Activated CD8-positive, alpha-beta memory T cell treated with anti-CD3 and anti-CD28 coated beads, Interleukin-2, amount 50 U/mL, for 1 hour (primary cell): ENCODE data around the gene MROH9.

Experiments used
- DNase-seq: peaks from one replicate; pipeline ENCODE4 v3.0.0-alpha.2; 2020; ENCODE audit errors: extremely low read depth

Gene MROH9

GRCh38 chr1:171081763-171082201 lies 146.4 kb downstream of the MROH9 start:
- DNase-seq, result no peak

GRCh38 chr1:171082606-171083005 lies 147.3 kb downstream of the MROH9 start:
- DNase-seq, result no peak

GRCh38 chr1:171083222-171083621 lies 147.9 kb downstream of the MROH9 start:
- DNase-seq, result no peak

GRCh38 chr1:171084091-171084490 lies 148.8 kb downstream of the MROH9 start:
- no peak for DNase-seq

GRCh38 chr1:171084870-171085269 lies 149.5 kb downstream of the MROH9 start:
- no peak for DNase-seq

GRCh38 chr1:171087896-171088295 lies 152.6 kb downstream of the MROH9 start:
- DNase-seq, result no peak

GRCh38 chr1:171090604-171091003 lies 155.3 kb downstream of the MROH9 start, which contains the start of gene FMO3:
Gene FMO3 (plus strand): TSS chr1:171090905. CDS start chr1:171092659, 1,754 bp downstream.
- no peak for DNase-seq

- DNase-seq, result no peak
These were observed 168.5 kb downstream of the MROH9 start for GRCh38 chr1:171103862-171104261.

GRCh38 chr1:171107262-171107940 lies 172.1 kb downstream of the MROH9 start:
- no peak for DNase-seq

- no peak for DNase-seq
These were observed 172.6 kb downstream of the MROH9 start for GRCh38 chr1:171107969-171108368.

GRCh38 chr1:171109966-171110365 lies 174.6 kb downstream of the MROH9 start:
- DNase-seq, result no peak

GRCh38 chr1:171110621-171111326 lies 175.4 kb downstream of the MROH9 start:
- no peak for DNase-seq

- no peak for DNase-seq
These were observed 176.8 kb downstream of the MROH9 start for GRCh38 chr1:171112119-171112518.

- no peak for DNase-seq
These were observed 178.0 kb downstream of the MROH9 start for GRCh38 chr1:171113382-171113781.
